Subcutaneous adipose tissue (tissue), 4 donors: Measurements from ENCODE around the gene PRKAR2B. TPM values are rescaled to one million over a fixed set of nuclear protein-coding genes. Genes with fewer than 3 reads are reported as not detected.

Experiments used
- total RNA-seq, 4 donors: library from RNA; depleted of rRNA; stranded (reverse); fragments of >200 nt; gene quantifications; one replicate each; pipeline ENCODE4 v1.1.0, GENCODE V29; 2016
- TF ChIP-seq, protein P1 (sequence below): fragments of 450-650 bp; IDR thresholded peaks from one replicate; pipeline ENCODE4 v1.5.1; 2016; ENCODE audit warnings: low read depth, mild to moderate bottlenecking, control low read depth, antibody characterized with exemption, moderate library complexity

PRKAR2B gene
- total RNA-seq, 4 donors from 2014 or later: 224 to 678 (median 404) TPM

DNA sequence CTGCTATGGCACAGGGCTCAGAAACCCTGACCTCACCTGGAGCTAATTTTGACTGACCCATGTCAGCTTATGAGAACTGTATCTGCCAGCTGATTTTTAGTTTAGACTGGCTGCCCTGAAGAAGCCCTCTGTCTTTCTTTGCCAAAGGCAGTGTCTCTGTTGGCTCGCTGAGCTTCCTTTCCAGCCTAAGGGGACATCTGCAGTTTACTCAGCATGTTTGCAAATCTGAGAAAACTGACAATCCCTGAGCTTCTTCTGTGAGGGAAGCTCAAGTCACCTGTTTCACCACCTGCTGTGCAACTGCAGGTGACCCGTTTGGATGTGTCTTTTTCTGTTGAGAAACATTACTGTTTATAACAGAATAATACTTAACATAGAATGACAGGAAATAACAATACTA is 46.0 kb downstream of the PRKAR2B start:
- TF ChIP-seq, protein P1, sequence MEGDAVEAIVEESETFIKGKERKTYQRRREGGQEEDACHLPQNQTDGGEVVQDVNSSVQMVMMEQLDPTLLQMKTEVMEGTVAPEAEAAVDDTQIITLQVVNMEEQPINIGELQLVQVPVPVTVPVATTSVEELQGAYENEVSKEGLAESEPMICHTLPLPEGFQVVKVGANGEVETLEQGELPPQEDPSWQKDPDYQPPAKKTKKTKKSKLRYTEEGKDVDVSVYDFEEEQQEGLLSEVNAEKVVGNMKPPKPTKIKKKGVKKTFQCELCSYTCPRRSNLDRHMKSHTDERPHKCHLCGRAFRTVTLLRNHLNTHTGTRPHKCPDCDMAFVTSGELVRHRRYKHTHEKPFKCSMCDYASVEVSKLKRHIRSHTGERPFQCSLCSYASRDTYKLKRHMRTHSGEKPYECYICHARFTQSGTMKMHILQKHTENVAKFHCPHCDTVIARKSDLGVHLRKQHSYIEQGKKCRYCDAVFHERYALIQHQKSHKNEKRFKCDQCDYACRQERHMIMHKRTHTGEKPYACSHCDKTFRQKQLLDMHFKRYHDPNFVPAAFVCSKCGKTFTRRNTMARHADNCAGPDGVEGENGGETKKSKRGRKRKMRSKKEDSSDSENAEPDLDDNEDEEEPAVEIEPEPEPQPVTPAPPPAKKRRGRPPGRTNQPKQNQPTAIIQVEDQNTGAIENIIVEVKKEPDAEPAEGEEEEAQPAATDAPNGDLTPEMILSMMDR: no peak

DNA sequence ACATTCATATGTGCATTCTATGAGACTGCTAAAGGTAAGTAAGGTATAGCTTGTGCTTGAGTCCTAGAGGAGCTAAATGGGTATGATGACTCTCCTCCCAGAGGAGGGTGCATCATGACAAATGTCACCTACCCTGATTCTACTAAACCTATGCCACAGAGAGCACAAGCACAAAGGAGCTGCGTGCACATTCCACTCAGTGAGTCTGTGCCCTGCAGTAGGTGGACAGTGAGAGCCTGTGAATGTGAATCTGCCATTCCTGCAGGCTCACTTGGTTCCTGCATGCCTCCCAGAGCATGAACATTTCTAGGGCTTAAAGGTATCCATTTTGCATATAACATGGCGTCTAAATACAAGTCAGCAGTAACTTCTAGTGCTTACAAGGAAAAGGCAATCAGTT is 46.8 kb downstream of the PRKAR2B start:
- TF ChIP-seq, protein P1: no peak

DNA sequence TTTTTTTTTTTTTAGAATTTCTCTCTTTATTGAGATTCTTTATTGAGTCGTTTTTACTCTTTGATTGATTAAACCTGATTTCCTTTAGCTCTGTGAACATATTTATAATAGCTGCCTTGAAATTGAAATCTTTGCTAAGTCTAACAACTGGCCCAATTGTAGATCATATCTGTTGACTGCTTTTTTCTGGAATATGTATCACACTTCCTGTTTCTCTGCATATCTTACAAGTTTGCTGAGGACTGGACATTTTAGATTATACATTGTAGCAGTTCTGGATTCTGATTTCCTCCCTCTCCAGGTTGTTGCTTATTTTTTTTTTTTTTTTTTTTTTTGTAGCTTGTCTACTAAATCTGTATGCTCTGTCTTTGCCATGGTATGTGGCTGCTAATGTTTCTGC is 56.3 kb downstream of the PRKAR2B start:
- TF ChIP-seq, protein P1: no peak

DNA sequence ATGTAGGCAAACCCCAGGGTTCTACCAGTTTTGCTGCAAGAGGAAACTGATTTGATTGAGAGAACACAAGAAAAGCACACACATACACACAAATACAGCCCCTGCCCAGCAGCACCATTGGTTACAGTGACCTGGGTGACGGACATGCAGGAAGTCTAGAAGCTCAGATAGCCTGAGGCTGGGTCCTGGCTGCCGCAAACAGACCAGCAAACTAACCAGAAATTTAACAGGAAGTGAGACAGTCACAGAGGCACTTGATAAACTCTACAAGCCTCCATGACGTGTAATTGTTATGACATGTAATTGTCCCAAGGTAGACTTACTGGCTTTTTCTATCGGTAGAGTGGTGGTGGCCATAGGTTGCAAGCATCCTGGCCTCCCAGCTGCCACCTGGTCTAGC is 58.9 kb downstream of the PRKAR2B start:
- TF ChIP-seq, protein P1: no peak

DNA sequence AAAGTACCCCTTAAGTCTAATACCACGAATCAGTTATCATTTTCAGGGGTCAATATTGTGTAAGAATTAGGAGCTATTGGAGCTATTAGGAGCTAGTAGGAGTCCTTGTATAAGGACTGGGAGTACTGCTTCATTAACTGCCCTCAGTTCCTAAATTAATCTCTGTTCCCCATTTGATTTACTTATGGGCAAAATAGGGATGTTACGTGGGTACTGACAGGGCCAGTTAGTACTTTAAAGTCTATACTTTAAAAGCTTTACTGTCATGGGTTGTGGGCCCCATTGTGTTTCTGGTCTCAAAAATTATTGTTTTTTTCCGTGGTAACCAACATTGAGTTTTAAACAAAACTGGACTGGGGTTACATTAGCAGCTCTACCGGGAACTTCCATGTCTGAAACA is 60.3 kb downstream of the PRKAR2B start:
- TF ChIP-seq, protein P1: no peak

DNA sequence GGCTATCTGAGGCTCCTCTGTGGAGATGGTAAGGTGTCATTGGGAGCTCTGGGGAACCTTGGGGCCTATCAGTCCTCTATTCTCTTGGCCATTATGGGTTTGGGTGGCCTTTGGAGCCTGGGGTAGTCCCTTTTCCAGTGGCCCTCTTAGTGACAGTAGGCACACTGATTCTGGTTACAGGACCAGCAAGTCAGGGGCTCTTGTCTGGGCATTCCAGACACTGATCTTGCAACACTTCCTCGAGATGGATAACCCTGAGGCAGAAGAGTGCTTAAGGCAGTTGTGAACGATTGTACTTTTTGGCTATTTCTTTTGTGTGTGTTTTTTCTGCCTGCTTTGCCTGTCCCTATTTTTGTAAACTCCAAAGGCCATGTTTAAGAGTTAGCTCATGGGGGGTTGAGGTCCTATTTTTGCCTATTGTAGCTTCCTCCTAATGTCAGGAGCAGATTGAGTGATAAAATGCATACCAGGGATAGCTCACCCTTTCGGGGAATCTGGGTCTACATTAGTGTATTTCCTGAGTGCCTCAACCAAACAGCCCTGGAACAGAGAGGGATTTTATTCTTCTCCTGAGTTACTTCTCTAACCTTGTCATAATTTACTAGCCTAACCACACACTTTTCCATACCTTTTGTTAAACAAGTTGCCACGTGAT is 61.2 kb downstream of the PRKAR2B start:
- TF ChIP-seq, protein P1: no peak

DNA sequence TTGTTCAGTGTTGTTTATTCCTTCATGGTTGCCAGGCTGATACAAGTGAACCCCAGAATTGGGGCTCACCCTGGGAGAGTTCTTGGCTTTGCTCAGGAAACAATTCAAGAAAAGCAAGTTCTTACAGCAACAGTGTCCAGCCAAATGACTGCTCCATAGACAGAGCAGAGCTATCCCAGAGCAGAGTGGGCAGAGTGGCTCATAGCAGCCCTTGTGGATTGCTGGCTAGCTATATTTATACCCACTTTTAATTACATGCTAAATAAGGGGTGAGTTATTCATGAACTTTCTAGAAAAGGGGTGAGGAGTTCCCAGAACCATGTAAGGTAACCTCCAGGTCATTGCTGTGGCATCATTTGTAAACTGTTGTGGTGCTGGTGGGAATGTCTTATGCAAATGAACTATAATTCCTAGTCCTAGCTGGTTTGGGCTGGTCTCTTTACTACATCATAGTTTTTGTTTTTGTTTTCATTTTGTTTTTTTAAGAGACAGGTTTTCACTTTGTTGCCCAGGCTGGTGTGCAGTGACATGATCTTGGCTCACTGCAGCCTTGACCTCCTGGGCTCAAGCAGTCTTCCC is 64.4 kb downstream of the PRKAR2B start:
- TF ChIP-seq, protein P1: no peak
